Hepatocyte (in vitro differentiated cells): ENCODE measurements around the gene TRIM9.

ENCODE experiments used
- CTCF ChIP-seq: fragments of 200-600 bp; sonication (generic); IDR thresholded peaks from 2 replicates; pipeline ENCODE4 v1.5.1; 2016; ENCODE audit warnings: antibody characterized with exemption, mild to moderate bottlenecking; ENCODE audit not compliant: poor library complexity
- EZH2 ChIP-seq: fragments of 200-600 bp; sonication (generic); IDR thresholded peaks from 2 replicates; pipeline ENCODE4 v1.6.1; 2016; ENCODE audit warnings: antibody characterized with exemption, mild to moderate bottlenecking, borderline replicate concordance
- EZH2phosphoT487 ChIP-seq: fragments of 200-600 bp; sonication (generic); IDR thresholded peaks from one replicate; pipeline ENCODE4 v1.6.1; 2018; ENCODE audit warnings: antibody characterized with exemption, mild to moderate bottlenecking, low read depth, moderate library complexity; ENCODE audit not compliant: unreplicated experiment, severe bottlenecking

- TF ChIP-seq CTCF (no peak), EZH2 (no peak), EZH2phosphoT487 (no peak)
These were observed 75.8 kb downstream of the TRIM9 start for GRCh38 chr14:51019089-51019488.
